Skeletal muscle tissue (tissue), 4 donors: Measurements from ENCODE around the gene CMKLR1. TPM values are rescaled to one million over a fixed set of nuclear protein-coding genes. Genes with fewer than 3 reads are reported as not detected.

Experiments
- H3K27ac ChIP-seq: one replicate; pipeline ENCODE4 v1.7.0; 2013; ENCODE audit warnings: mild to moderate bottlenecking, low read depth, low read length, inconsistent platforms
- H3K27me3 ChIP-seq, 3 donors: one replicate each; pipeline ENCODE4 v1.7.0; 2013; ENCODE audit warnings: low read length in 3 of 3; ENCODE audit not compliant: control insufficient read depth in 3 of 3, insufficient read depth in 3 of 3
- H3K36me3 ChIP-seq, 3 donors: one replicate each; pipeline ENCODE4 v1.7.0; 2013; ENCODE audit warnings: low read length in 3 of 3; ENCODE audit not compliant: control insufficient read depth in 3 of 3, insufficient read depth in 3 of 3
- H3K4me1 ChIP-seq, 3 donors: one replicate each; pipeline ENCODE4 v1.7.0; 2013; ENCODE audit warnings: low read length in 3 of 3, mild to moderate bottlenecking in 3 of 3; ENCODE audit not compliant: control insufficient read depth in 3 of 3, insufficient read depth in 3 of 3
- H3K4me3 ChIP-seq, 3 donors: one replicate each; pipeline ENCODE4 v1.7.0; 2013; ENCODE audit warnings: low read length in 3 of 3
- H3K9ac ChIP-seq, 3 donors: one replicate each; pipeline ENCODE4 v1.7.0; 2013; ENCODE audit warnings: low read length in 3 of 3, mild to moderate bottlenecking in 3 of 3, moderate library complexity in 2 of 3, low read depth in 1 of 3
- H3K9me3 ChIP-seq, 3 donors: one replicate each; pipeline ENCODE4 v1.7.0; 2013; ENCODE audit warnings: low read length in 3 of 3; ENCODE audit not compliant: control insufficient read depth in 3 of 3
- total RNA-seq: library from RNA; depleted of rRNA; stranded (reverse); fragments of >200 nt; gene quantifications from one replicate; pipeline ENCODE4 v1.2.3, GENCODE V29; 2014
- donor health status: Osteomylitis.

The CMKLR1 gene
- total RNA-seq, 1 donor from 2014 or later = 5.7 TPM

- Histone ChIP-seq H3K9ac (no peak overlapping the region), H3K9me3 (peaks cover 0 to 6% (median 0%) of the 10 kb centered on the region in 3 donors), H3K27ac (no peak overlapping the region), H3K27me3 (peaks cover 3 to 14% (median 4%) of the 10 kb centered on the region in 3 donors), H3K36me3 (no peaks in the 10 kb centered on the region), H3K4me3 (no peak overlapping the region), H3K4me1 (no peaks in the 10 kb centered on the region)
Observed at GRCh38 chr12:108257610-108258106, 81.5 kb downstream of the CMKLR1 start.

GRCh38 chr12:108257004-108257403 is 82.1 kb downstream of the CMKLR1 start:
- no peak overlapping the region for H3K9ac ChIP-seq
- H3K27me3 ChIP-seq = peaks cover 3 to 14% (median 4%) of the 10 kb centered on the region in 3 donors
- no peaks in the 10 kb centered on the region for H3K4me1 ChIP-seq
- no peak overlapping the region for H3K27ac ChIP-seq
- H3K9me3 ChIP-seq = peaks cover 0 to 6% (median 0%) of the 10 kb centered on the region in 3 donors
- no peaks in the 10 kb centered on the region for H3K36me3 ChIP-seq
- no peak overlapping the region for H3K4me3 ChIP-seq

- H3K9ac ChIP-seq = no peak overlapping the region
- H3K36me3 ChIP-seq = no peaks in the 10 kb centered on the region
- H3K4me3 ChIP-seq = no peak overlapping the region
- no peak overlapping the region for H3K27ac ChIP-seq
- no peaks in the 10 kb centered on the region for H3K9me3 ChIP-seq
- peaks cover 5 to 28% (median 9%) of the 10 kb centered on the region in 3 donors for H3K27me3 ChIP-seq
- no peaks in the 10 kb centered on the region for H3K4me1 ChIP-seq
Observed at GRCh38 chr12:108255252-108255602, 83.9 kb downstream of the CMKLR1 start.

- Histone ChIP-seq H3K9ac (no peak overlapping the region), H3K27me3 (peaks cover 7 to 29% (median 9%) of the 10 kb centered on the region in 3 donors), H3K36me3 (no peaks in the 10 kb centered on the region), H3K4me3 (no peak overlapping the region), H3K4me1 (no peaks in the 10 kb centered on the region), H3K9me3 (no peaks in the 10 kb centered on the region), H3K27ac (no peak overlapping the region)
Observed at GRCh38 chr12:108254517-108255251, 84.4 kb downstream of the CMKLR1 start.

- no peak overlapping the region for H3K27ac ChIP-seq
- no peak overlapping the region for H3K9ac ChIP-seq
- H3K4me3 ChIP-seq = no peak overlapping the region
- H3K27me3 ChIP-seq = peaks cover 7 to 29% (median 14%) of the 10 kb centered on the region in 3 donors
- no peaks in the 10 kb centered on the region for H3K36me3 ChIP-seq
- no peaks in the 10 kb centered on the region for H3K9me3 ChIP-seq
- H3K4me1 ChIP-seq = no peaks in the 10 kb centered on the region
Observed at GRCh38 chr12:108254030-108254429, 85.1 kb downstream of the CMKLR1 start.

- no peak overlapping the region for H3K27ac ChIP-seq
- no peak overlapping the region for H3K9ac ChIP-seq
- H3K4me3 ChIP-seq = no peak overlapping the region
- peaks cover 7 to 34% (median 17%) of the 10 kb centered on the region in 3 donors for H3K27me3 ChIP-seq
- H3K36me3 ChIP-seq = no peaks in the 10 kb centered on the region
- no peaks in the 10 kb centered on the region for H3K9me3 ChIP-seq
- H3K4me1 ChIP-seq = no peaks in the 10 kb centered on the region
Observed at GRCh38 chr12:108253540-108253939, 85.6 kb downstream of the CMKLR1 start.

GRCh38 chr12:108252523-108252922 is 86.6 kb downstream of the CMKLR1 start:
- no peaks in the 10 kb centered on the region for H3K9me3 ChIP-seq
- H3K4me1 ChIP-seq = no peaks in the 10 kb centered on the region
- H3K27me3 ChIP-seq = peaks cover 7 to 36% (median 17%) of the 10 kb centered on the region in 3 donors
- no peaks in the 10 kb centered on the region for H3K36me3 ChIP-seq
- no peak overlapping the region for H3K4me3 ChIP-seq
- H3K27ac ChIP-seq = no peak overlapping the region
- H3K9ac ChIP-seq = no peak overlapping the region

GRCh38 chr12:108248011-108248410 is 91.1 kb downstream of the CMKLR1 start:
- Histone ChIP-seq H3K27me3 (peaks cover 6 to 27% (median 20%) of the 10 kb centered on the region in 3 donors), H3K9ac (no peak overlapping the region), H3K4me3 (no peak overlapping the region), H3K4me1 (no peaks in the 10 kb centered on the region), H3K9me3 (no peaks in the 10 kb centered on the region), H3K27ac (no peak overlapping the region), H3K36me3 (no peaks in the 10 kb centered on the region)

GRCh38 chr12:108247130-108247529 is 92.0 kb downstream of the CMKLR1 start:
- H3K4me3 ChIP-seq = no peak overlapping the region
- H3K9me3 ChIP-seq = no peaks in the 10 kb centered on the region
- H3K27ac ChIP-seq = no peak overlapping the region
- H3K36me3 ChIP-seq = no peaks in the 10 kb centered on the region
- no peak overlapping the region for H3K9ac ChIP-seq
- H3K4me1 ChIP-seq = no peaks in the 10 kb centered on the region
- H3K27me3 ChIP-seq = peaks cover 6 to 24% (median 16%) of the 10 kb centered on the region in 3 donors

GRCh38 chr12:108241986-108242703 is 97.0 kb downstream of the CMKLR1 start:
- Histone ChIP-seq H3K4me3 (no peak overlapping the region), H3K27ac (no peak overlapping the region), H3K36me3 (no peaks in the 10 kb centered on the region), H3K27me3 (peaks cover 2 to 9% (median 7%) of the 10 kb centered on the region in 3 donors), H3K9ac (no peak overlapping the region), H3K4me1 (no peaks in the 10 kb centered on the region), H3K9me3 (peaks cover 0 to 4% (median 0%) of the 10 kb centered on the region in 3 donors)
